Activated CD4-positive, alpha-beta T cell treated with anti-CD3 and anti-CD28 coated beads, Interleukin-2, Interleukin-6, amounts not matched to agents 100 ng/mL and 50 ng/mL, durations not matched to agents 16 hours and 8 hours (primary cell): ENCODE results near the gene TEX54.
"Not testable (repeated sequence)": the region's sequence is repeated elsewhere in the genome, so short reads cannot be mapped to it uniquely, and the experiment has no call there.

ENCODE experiments used
- DNase-seq: peaks from one replicate; pipeline ENCODE4 v3.0.0-alpha.2; 2020

TEX54 gene

GRCh38 chr11:62832336-62833234, at the start of gene TEX54:
Gene TEX54, minus strand, starts transcription at chr11:62832841.
- DNase-seq = no peak

- no peak for DNase-seq
Observed at GRCh38 chr11:62882431-62882749, 49.7 kb upstream of the TEX54 start.

- DNase-seq = peak; percentile 96
Observed at GRCh38 chr11:62881579-62882430, 49.2 kb upstream of the TEX54 start.

- peak; percentile 95 for DNase-seq
Observed at GRCh38 chr11:62880803-62881578, 48.4 kb upstream of the TEX54 start, which contains the start of gene SLC3A2. Gene SLC3A2, plus strand, starts transcription at chr11:62880896. Its CDS starts 128 bp downstream, at chr11:62881024.

GRCh38 chr11:62880231-62880802, 47.7 kb upstream of the TEX54 start:
- DNase-seq = peak; percentile 48

- DNase-seq = no peak
Observed at GRCh38 chr11:62879235-62879978, 46.8 kb upstream of the TEX54 start.

- no peak for DNase-seq
Observed at GRCh38 chr11:62876712-62877111, 44.1 kb upstream of the TEX54 start.

- no peak for DNase-seq
Observed at GRCh38 chr11:62875698-62876478, 43.2 kb upstream of the TEX54 start.

- no peak for DNase-seq
Observed at GRCh38 chr11:62874851-62875250, 42.2 kb upstream of the TEX54 start.

GRCh38 chr11:62865635-62866034, 33.0 kb upstream of the TEX54 start:
- no peak for DNase-seq

GRCh38 chr11:62863687-62864335, 31.2 kb upstream of the TEX54 start:
- no peak for DNase-seq

- not testable (repeated sequence) for DNase-seq
Observed at GRCh38 chr11:62861564-62862192, 29.0 kb upstream of the TEX54 start.

- peak; percentile 73 for DNase-seq
Observed at GRCh38 chr11:62860835-62861563, 28.4 kb upstream of the TEX54 start.

GRCh38 chr11:62859281-62859703, 26.7 kb upstream of the TEX54 start:
- not testable (repeated sequence) for DNase-seq

- DNase-seq = no peak
Observed at GRCh38 chr11:62858201-62858600, 25.6 kb upstream of the TEX54 start.

GRCh38 chr11:62857541-62857982, 24.9 kb upstream of the TEX54 start:
- DNase-seq = no peak

GRCh38 chr11:62856333-62856895, 23.8 kb upstream of the TEX54 start:
- peak; percentile 41 for DNase-seq

- peak; percentile 99 for DNase-seq
Observed at GRCh38 chr11:62855571-62856332, 23.1 kb upstream of the TEX54 start.
